Activated CD4-positive, alpha-beta memory T cell treated with anti-CD3 and anti-CD28 coated beads, Interleukin-2, amount 10 ng/mL, durations not matched to agents 7 days and 5 days (primary cell): ENCODE measurements around the gene KITLG. TPM values are rescaled to one million over a fixed set of nuclear protein-coding genes. Genes with fewer than 3 reads are reported as not detected.

Source experiments
- CTCF ChIA-PET: fragments of 350-600 bp; sonication (Branson Sonifier 250); formaldehyde crosslinking; loops from one replicate; lab custom pipeline; 2021; ENCODE audit warnings: antibody characterized with exemption, inconsistent platforms; lab: Charles Lee
- POLR2A ChIA-PET: fragments of 350-600 bp; sonication (Branson Sonifier 250); formaldehyde crosslinking; loops from one replicate; lab custom pipeline; 2021; ENCODE audit warnings: antibody characterized with exemption; lab: Charles Lee
- DNase-seq: peaks from one replicate; pipeline ENCODE4 v3.0.0-alpha.2; 2020
- H3K27ac Mint-ChIP-seq: one replicate; pipeline ENCODE4 v1.8.0; 2021; ENCODE audit warnings: mild to moderate bottlenecking, mixed read lengths
- H3K27me3 Mint-ChIP-seq: one replicate; pipeline ENCODE4 v1.8.0; 2021; ENCODE audit warnings: mixed read lengths
- H3K36me3 Mint-ChIP-seq: one replicate; pipeline ENCODE4 v1.8.0; 2021; ENCODE audit warnings: low read depth, mixed read lengths
- H3K4me1 Mint-ChIP-seq: one replicate; pipeline ENCODE4 v1.8.0; 2021; ENCODE audit warnings: mixed read lengths
- H3K4me3 Mint-ChIP-seq: one replicate; pipeline ENCODE4 v1.8.0; 2021; ENCODE audit warnings: mild to moderate bottlenecking, mixed read lengths
- H3K9me3 Mint-ChIP-seq: one replicate; pipeline ENCODE4 v1.8.0; 2021; ENCODE audit warnings: mixed read lengths
- total RNA-seq, 2 experiments: library from RNA; stranded (reverse); gene quantifications; one replicate each; pipeline ENCODE4 v1.2.3, GENCODE V29; 2021

The KITLG gene
- total RNA-seq, 2 experiments from 2014 or later, result not detected

- Mint-ChIP-seq H3K4me3 (no peak overlapping the region), H3K27me3 (no peaks in the 10 kb centered on the region), H3K4me1 (no peaks in the 10 kb centered on the region), H3K36me3 (no peaks in the 10 kb centered on the region), H3K9me3 (no peaks in the 10 kb centered on the region), H3K27ac (no peak overlapping the region)
- ChIA-PET CTCF (no interaction called here), POLR2A (no interaction called here)
- no peak for DNase-seq
These were observed 33.4 kb downstream of the KITLG start for GRCh38 chr12:88546853-88547252.

GRCh38 chr12:88546226-88546625, 34.0 kb downstream of the KITLG start:
- Mint-ChIP-seq H3K27ac (no peak overlapping the region), H3K4me3 (no peak overlapping the region), H3K36me3 (no peaks in the 10 kb centered on the region), H3K9me3 (no peaks in the 10 kb centered on the region), H3K4me1 (no peaks in the 10 kb centered on the region), H3K27me3 (no peaks in the 10 kb centered on the region)
- ChIA-PET POLR2A (no interaction called here), CTCF (no interaction called here)
- DNase-seq, result no peak

GRCh38 chr12:88544991-88545980, 35.0 kb downstream of the KITLG start:
- ChIA-PET CTCF (no interaction called here), POLR2A (no interaction called here)
- no peak for DNase-seq
- H3K9me3 Mint-ChIP-seq, result no peaks in the 10 kb centered on the region
- H3K4me3 Mint-ChIP-seq, result no peak overlapping the region
- H3K27ac Mint-ChIP-seq, result no peak overlapping the region
- no peaks in the 10 kb centered on the region for H3K4me1 Mint-ChIP-seq
- no peaks in the 10 kb centered on the region for H3K36me3 Mint-ChIP-seq
- H3K27me3 Mint-ChIP-seq, result no peaks in the 10 kb centered on the region

- DNase-seq, result no peak
These were observed 40.4 kb downstream of the KITLG start for GRCh38 chr12:88539893-88540292.

GRCh38 chr12:88538697-88539096, 41.6 kb downstream of the KITLG start:
- no peaks in the 10 kb centered on the region for H3K9me3 Mint-ChIP-seq
- ChIA-PET CTCF (no interaction called here), POLR2A (no interaction called here)
- no peak for DNase-seq
- H3K36me3 Mint-ChIP-seq, result no peaks in the 10 kb centered on the region
- no peak overlapping the region for H3K4me3 Mint-ChIP-seq
- H3K4me1 Mint-ChIP-seq, result no peaks in the 10 kb centered on the region
- H3K27me3 Mint-ChIP-seq, result no peaks in the 10 kb centered on the region
- no peak overlapping the region for H3K27ac Mint-ChIP-seq

More at GRCh38 chr12:88539893-88540292, 40.4 kb downstream of the KITLG start:
- ChIA-PET CTCF (no interaction called here), POLR2A (no interaction called here)
- Mint-ChIP-seq H3K4me1 (no peaks in the 10 kb centered on the region), H3K27me3 (no peaks in the 10 kb centered on the region), H3K9me3 (no peaks in the 10 kb centered on the region), H3K36me3 (no peaks in the 10 kb centered on the region), H3K4me3 (no peak overlapping the region), H3K27ac (no peak overlapping the region)

GRCh38 chr12:88538250-88538649, 42.0 kb downstream of the KITLG start:
- POLR2A ChIA-PET, result no interaction called here
- H3K36me3 Mint-ChIP-seq, result no peaks in the 10 kb centered on the region
- CTCF ChIA-PET, result no interaction called here
- H3K9me3 Mint-ChIP-seq, result no peaks in the 10 kb centered on the region
- no peaks in the 10 kb centered on the region for H3K27me3 Mint-ChIP-seq
- H3K4me3 Mint-ChIP-seq, result no peak overlapping the region
- H3K27ac Mint-ChIP-seq, result no peak overlapping the region
- DNase-seq, result no peak
- no peaks in the 10 kb centered on the region for H3K4me1 Mint-ChIP-seq

GRCh38 chr12:88530868-88531267, 49.4 kb downstream of the KITLG start:
- no peak for DNase-seq
- CTCF ChIA-PET, result no interaction called here
- Mint-ChIP-seq H3K4me1 (no peaks in the 10 kb centered on the region), H3K27ac (no peak overlapping the region), H3K27me3 (no peaks in the 10 kb centered on the region), H3K9me3 (no peaks in the 10 kb centered on the region), H3K4me3 (no peak overlapping the region), H3K36me3 (no peaks in the 10 kb centered on the region)
- POLR2A ChIA-PET, result no interaction called here

- Mint-ChIP-seq H3K27ac (no peak overlapping the region), H3K36me3 (no peaks in the 10 kb centered on the region), H3K27me3 (no peaks in the 10 kb centered on the region), H3K4me1 (no peaks in the 10 kb centered on the region), H3K4me3 (no peak overlapping the region), H3K9me3 (no peaks in the 10 kb centered on the region)
- no peak for DNase-seq
- CTCF ChIA-PET, result no interaction called here
- POLR2A ChIA-PET, result no interaction called here
These were observed 50.5 kb downstream of the KITLG start for GRCh38 chr12:88529531-88530488.

GRCh38 chr12:88522961-88523360, 57.3 kb downstream of the KITLG start:
- Mint-ChIP-seq H3K36me3 (no peaks in the 10 kb centered on the region), H3K4me3 (no peak overlapping the region), H3K4me1 (no peaks in the 10 kb centered on the region), H3K27me3 (no peaks in the 10 kb centered on the region), H3K27ac (no peak overlapping the region), H3K9me3 (no peaks in the 10 kb centered on the region)
- DNase-seq, result no peak
- ChIA-PET CTCF (interaction anchor here (0.6 kb wide), 1 partner anchor 937 kb away, joined by 4 read pairs; no protein-coding TSS in a partner anchor), POLR2A (no interaction called here)

- no peak for DNase-seq
These were observed 59.8 kb downstream of the KITLG start for GRCh38 chr12:88520436-88520820.

GRCh38 chr12:88519802-88520435, 60.4 kb downstream of the KITLG start:
- Mint-ChIP-seq H3K9me3 (no peaks in the 10 kb centered on the region), H3K27me3 (no peaks in the 10 kb centered on the region), H3K27ac (no peak overlapping the region), H3K4me1 (no peaks in the 10 kb centered on the region), H3K36me3 (no peaks in the 10 kb centered on the region), H3K4me3 (no peak overlapping the region)
- POLR2A ChIA-PET, result no interaction called here
- no peak for DNase-seq
- CTCF ChIA-PET, result no interaction called here

More at GRCh38 chr12:88520436-88520820, 59.8 kb downstream of the KITLG start:
- CTCF ChIA-PET, result interaction anchor here (0.6 kb wide), 1 partner anchor 429 kb away, joined by 3 read pairs; no protein-coding TSS in a partner anchor
- no peaks in the 10 kb centered on the region for H3K36me3 Mint-ChIP-seq
- no peak overlapping the region for H3K27ac Mint-ChIP-seq
- POLR2A ChIA-PET, result no interaction called here
- no peak overlapping the region for H3K4me3 Mint-ChIP-seq
- H3K27me3 Mint-ChIP-seq, result no peaks in the 10 kb centered on the region
- no peaks in the 10 kb centered on the region for H3K4me1 Mint-ChIP-seq
- H3K9me3 Mint-ChIP-seq, result no peaks in the 10 kb centered on the region

GRCh38 chr12:88518863-88519403, 61.3 kb downstream of the KITLG start:
- no peaks in the 10 kb centered on the region for H3K4me1 Mint-ChIP-seq
- CTCF ChIA-PET, result no interaction called here
- no peak for DNase-seq
- H3K27me3 Mint-ChIP-seq, result no peaks in the 10 kb centered on the region
- H3K4me3 Mint-ChIP-seq, result no peak overlapping the region
- H3K9me3 Mint-ChIP-seq, result no peaks in the 10 kb centered on the region
- POLR2A ChIA-PET, result no interaction called here
- no peaks in the 10 kb centered on the region for H3K36me3 Mint-ChIP-seq
- H3K27ac Mint-ChIP-seq, result no peak overlapping the region
